Cardiac muscle cell (in vitro differentiated cells and primary cell): Measurements from ENCODE around the gene CGN. TPM values are rescaled to one million over a fixed set of nuclear protein-coding genes. Genes with fewer than 3 reads are reported as not detected.

Experiments used
- DNase-seq, 2 donors: peaks; one replicate each; pipeline versions ENCODE4 v3.0.0 to v3.0.0-alpha.2; 2010 to 2017; ENCODE audit warnings: low read depth in 1 of 2, low spot score in 1 of 2
- H3K27ac ChIP-seq: fragments of 200-600 bp; sonication (generic); 2 replicates; pipeline ENCODE4 v1.5.1; 2016
- H3K27me3 ChIP-seq: fragments of 200-600 bp; sonication (generic); 2 replicates; pipeline ENCODE4 v1.6.0; 2016; ENCODE audit warnings: control low read depth
- H3K36me3 ChIP-seq: fragments of 200-600 bp; sonication (generic); 2 replicates; pipeline ENCODE4 v1.5.1; 2016; ENCODE audit warnings: control low read depth
- H3K4me1 ChIP-seq: fragments of 200-600 bp; sonication (generic); 2 replicates; pipeline ENCODE4 v1.8.1; 2017; ENCODE audit warnings: low read depth, mild to moderate bottlenecking, mixed run types
- H3K4me3 ChIP-seq: fragments of 200-600 bp; sonication (generic); 2 replicates; pipeline ENCODE4 v1.5.1; 2016; ENCODE audit warnings: mild to moderate bottlenecking
- H3K9me3 ChIP-seq: fragments of 200-600 bp; sonication (generic); 2 replicates; pipeline ENCODE4 v1.5.1; 2017; ENCODE audit warnings: low read depth, mild to moderate bottlenecking, control low read depth
- CTCF ChIP-seq: IDR thresholded peaks from 2 replicates; pipeline ENCODE4 v1.5.1; 2012; ENCODE audit warnings: low read depth, mild to moderate bottlenecking, low read length
- polyA plus RNA-seq: library from polyadenylated mRNA; unstranded; fragments of >200 nt; fragmentation: Nextera tagmentation; extraction: Ambion mirVana; gene quantifications from 2 replicates; pipeline ENCODE4 v1.2.1, GENCODE V29; 2016
- total RNA-seq: library from RNA; depleted of rRNA; stranded (reverse); fragments of >200 nt; gene quantifications from 2 replicates; pipeline ENCODE4 v1.2.3, GENCODE V29; 2016

CGN gene
- total and polyA plus RNA-seq, 2 experiments from 2014 or later, result 1.2 to 4.3 TPM

GRCh38 chr1:151508833-151509232 lies 2.4 kb upstream of the CGN start:
- H3K9me3 ChIP-seq, result no peaks in the 10 kb centered on the region
- DNase-seq, result no peak
- no peaks in the 10 kb centered on the region for H3K36me3 ChIP-seq
- no peak overlapping the region for H3K4me3 ChIP-seq
- H3K27me3 ChIP-seq, result peaks cover 10% of the 10 kb centered on the region
- H3K4me1 ChIP-seq, result peaks cover 13% of the 10 kb centered on the region
- TF ChIP-seq CTCF, result no peak
- H3K27ac ChIP-seq, result no peak overlapping the region

- H3K27ac ChIP-seq, result no peak overlapping the region
- peaks cover 13% of the 10 kb centered on the region for H3K4me1 ChIP-seq
- H3K9me3 ChIP-seq, result no peaks in the 10 kb centered on the region
- TF ChIP-seq CTCF, result no peak
- no peak overlapping the region for H3K4me3 ChIP-seq
- peaks cover 10% of the 10 kb centered on the region for H3K27me3 ChIP-seq
- DNase-seq, result no peak
- H3K36me3 ChIP-seq, result no peaks in the 10 kb centered on the region
Observed at GRCh38 chr1:151509350-151510019, 1.7 kb upstream of the CGN start.

- DNase-seq, result no peak
- H3K9me3 ChIP-seq, result no peaks in the 10 kb centered on the region
- no peak for TF ChIP-seq CTCF
- no peaks in the 10 kb centered on the region for H3K36me3 ChIP-seq
- H3K27ac ChIP-seq, result no peak overlapping the region
- peak overlapping the region; percentile 59 for H3K4me3 ChIP-seq
- peaks cover 10% of the 10 kb centered on the region for H3K27me3 ChIP-seq
- H3K4me1 ChIP-seq, result peaks cover 13% of the 10 kb centered on the region
Observed at GRCh38 chr1:151510020-151510405, 1.2 kb upstream of the CGN start.

- no peaks in the 10 kb centered on the region for H3K9me3 ChIP-seq
- H3K4me1 ChIP-seq, result peaks cover 13% of the 10 kb centered on the region
- peaks cover 10% of the 10 kb centered on the region for H3K27me3 ChIP-seq
- H3K4me3 ChIP-seq, result peak overlapping the region; percentile 59
- no peak for TF ChIP-seq CTCF
- H3K36me3 ChIP-seq, result no peaks in the 10 kb centered on the region
- H3K27ac ChIP-seq, result no peak overlapping the region
- no peak for DNase-seq
Observed at GRCh38 chr1:151510614-151510956, 602 bp upstream of the CGN start.

- Histone ChIP-seq H3K27me3 (peaks cover 10% of the 10 kb centered on the region), H3K4me1 (peaks cover 13% of the 10 kb centered on the region), H3K27ac (no peak overlapping the region), H3K36me3 (no peaks in the 10 kb centered on the region), H3K4me3 (peak overlapping the region; percentile 59), H3K9me3 (no peaks in the 10 kb centered on the region)
- peak in 1 of 2 donors; percentile 72 for DNase-seq
- peak; percentile 10 for TF ChIP-seq CTCF
Observed at GRCh38 chr1:151511636-151512215, 539 bp downstream of the CGN start.
